ENCODE measurements around the gene CPM.

Gene CPM

DNA sequence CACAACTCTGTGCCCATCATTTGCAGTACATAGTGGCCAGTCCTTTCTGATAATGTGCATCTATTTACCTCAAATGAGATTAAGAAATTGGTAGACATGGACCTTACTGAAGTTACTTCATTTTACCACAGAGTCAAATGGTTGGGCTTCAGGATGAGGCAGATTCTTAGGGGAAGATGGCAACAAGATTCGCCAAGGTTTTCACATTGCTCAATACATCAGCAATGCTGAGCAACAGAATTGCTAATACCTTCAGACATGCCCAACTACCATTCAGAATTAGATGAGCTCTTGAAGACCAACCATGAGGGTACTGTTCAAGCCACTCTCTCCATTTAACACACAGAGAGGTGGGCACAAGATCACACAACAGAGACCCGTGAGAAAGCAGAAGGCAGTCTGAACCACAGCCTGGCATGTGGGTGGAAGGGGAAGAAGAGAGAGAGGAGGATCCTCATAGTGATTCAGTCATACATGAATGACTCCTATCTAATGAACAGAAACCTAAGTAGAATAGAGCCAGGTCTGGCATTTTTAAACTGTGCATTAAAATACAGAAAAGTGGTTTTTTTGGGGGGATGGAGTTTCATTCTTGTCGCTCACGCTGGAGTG is 28.5 kb downstream of the CPM start:
- no peak for DNase-seq (ENCODE audit: low spot score)

DNA sequence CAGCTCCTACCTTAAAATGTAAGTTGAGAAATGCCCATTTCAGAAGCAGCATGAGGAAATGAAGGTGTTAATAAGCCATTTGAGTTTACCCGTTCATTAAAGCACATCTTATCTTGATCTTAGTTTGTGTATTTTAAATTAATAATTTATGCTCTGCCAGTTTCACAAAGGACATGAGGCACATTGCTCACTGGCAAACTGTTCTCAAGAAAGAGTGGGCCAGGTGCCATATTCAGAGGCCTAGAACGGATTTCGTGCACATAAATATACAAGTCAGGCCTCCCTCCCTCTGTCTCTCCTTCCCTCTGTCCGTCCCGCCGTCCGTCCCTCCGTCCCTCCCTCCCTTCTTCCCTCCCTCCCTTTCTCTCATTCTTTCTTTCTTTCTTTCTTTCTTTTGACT is 29.5 kb downstream of the CPM start:
- no peak for DNase-seq (ENCODE audit: low spot score)

DNA sequence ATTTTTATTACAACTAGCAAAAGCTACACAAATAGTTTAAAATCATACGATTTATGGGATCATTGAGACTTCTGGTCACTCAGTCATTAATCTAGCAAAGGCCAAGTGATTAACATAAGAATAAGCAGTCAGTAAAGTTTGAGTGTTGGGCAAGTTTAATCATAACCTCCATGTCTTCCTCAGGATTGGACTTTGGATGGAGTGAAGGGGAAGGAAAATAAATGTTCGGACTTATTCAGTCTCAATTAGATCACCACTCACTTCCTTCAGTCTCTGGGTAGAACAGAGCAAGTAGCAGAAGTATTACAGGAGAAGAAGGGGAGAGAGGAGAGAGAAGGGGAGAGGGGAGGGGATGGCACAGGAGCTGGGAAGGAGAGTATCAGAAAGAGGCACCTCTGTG is 31.4 kb downstream of the CPM start:
- no peak for DNase-seq (ENCODE audit: low spot score)

DNA sequence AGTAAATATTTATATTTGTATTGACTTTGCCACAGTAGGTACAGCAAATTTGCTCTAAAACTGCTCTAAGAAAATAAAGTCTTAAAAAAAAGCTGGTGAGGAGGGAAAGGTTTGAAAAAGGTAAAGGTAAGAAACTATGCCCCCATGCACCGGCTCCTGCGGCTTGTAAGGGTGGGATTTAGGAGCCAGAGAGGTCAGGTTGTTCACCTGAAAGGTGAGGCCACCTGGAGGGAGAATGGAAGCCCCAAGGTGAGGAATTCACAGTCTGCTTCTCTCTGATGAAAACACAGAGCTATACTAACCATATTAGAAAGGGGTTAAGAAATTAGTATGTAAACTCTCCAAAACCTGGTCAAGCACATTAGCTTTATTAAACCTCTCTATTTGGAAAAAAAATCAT is 31.8 kb downstream of the CPM start:
- DNase-seq (ENCODE audit: low spot score) = no peak

DNA sequence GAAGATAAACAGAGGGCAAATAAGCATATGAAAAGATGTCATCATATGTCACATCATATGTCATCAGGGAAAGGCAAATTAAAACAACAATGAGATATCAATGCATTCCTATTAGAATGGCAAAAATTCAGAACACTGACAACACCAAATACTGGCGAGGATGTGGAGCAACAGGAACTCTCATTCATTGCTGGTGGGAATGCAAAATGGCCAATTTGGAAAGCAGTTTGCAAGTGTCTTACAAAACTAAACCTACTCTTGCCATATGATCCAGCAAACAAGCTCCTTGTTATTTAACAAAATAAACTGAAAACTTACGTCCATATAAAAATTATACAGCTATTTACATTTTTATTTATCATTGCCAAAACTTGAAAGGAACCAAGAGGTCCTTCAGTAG is 32.7 kb downstream of the CPM start:
- no peak for DNase-seq (ENCODE audit: low spot score)

DNA sequence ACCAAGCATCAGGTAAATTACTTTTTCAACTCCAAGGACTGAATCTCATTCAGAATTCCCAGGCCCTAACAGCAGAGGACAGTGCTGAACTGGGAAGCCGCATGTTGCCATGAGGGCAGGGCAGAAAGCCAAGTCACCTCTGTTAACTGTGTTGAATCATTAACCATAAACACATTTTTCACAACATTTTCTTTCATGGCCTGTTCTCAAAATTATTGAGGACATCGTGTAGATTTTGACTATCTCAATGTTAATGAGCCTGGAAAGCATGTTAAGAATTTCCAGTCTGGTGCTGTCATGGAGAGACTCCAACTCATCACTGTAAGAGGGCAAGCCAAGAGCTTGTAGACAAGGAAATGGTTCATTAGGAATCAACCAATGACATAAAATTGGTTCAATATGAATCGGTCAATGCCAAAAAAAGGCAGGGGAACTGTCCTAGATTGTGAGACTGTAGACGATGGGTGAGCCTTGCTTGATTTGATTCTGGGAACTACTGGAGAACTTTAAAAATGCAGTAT is 33.7 kb downstream of the CPM start:
- no peak for DNase-seq (ENCODE audit: low spot score)

DNA sequence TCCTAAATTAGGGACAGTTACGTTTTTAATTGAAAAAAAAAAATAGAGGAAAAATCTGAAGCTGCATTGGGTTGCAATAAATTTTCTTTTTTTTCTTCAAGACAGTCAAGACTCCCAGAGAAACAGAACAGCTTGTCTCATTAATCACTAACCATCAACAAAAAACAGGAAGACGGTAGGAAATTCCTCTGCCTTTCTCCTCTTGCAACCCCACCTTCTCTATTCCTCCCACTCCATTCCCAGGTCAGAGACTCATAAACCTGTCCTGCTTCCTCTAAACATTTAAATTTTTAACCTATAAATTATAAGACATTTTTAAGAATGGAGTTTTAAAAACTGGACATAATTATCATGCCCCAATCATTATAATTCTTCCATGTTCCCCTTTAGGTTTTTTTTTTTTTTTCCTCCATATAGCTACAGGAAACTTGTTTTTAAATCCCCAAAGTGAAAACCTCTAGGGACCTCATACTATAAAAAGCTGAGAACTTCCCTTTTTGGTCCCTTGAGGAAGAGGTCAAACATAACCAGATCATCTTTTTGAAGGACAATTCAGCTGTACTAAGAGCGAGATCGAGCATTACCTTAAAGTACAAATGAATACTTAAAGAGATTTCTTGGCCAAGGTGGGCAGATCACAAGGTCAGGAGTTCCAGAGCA is 36.0 kb downstream of the CPM start:
- DNase-seq (ENCODE audit: low spot score) = no peak

DNA sequence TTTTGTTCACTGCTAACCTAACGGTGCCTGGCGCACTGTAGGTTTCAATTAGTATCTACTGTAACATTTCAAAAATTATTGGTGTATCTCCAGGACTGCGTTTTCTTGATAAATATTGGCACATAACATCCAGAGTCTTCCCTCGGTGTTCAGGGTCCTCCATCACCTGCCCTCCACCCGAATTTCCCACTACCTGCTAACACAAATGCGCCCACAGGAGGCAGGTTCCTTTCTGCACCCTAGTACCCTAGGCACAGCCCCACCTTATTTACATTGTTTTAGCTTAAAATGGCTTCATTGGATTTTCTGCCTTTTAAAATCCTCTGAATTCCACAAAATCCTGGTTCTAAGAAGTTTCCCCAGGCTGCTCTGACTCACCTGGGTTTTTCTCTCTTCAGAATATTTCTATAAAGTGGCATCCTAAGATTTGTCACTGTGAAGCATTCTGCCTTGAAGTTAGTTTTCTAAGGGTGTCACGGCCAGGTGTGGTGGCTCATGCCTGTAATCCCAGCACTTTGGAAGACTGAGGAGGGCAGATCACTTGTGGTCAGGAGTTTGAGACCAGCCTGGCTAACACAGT is 38.6 kb downstream of the CPM start:
- DNase-seq (ENCODE audit: low spot score) = no peak

DNA sequence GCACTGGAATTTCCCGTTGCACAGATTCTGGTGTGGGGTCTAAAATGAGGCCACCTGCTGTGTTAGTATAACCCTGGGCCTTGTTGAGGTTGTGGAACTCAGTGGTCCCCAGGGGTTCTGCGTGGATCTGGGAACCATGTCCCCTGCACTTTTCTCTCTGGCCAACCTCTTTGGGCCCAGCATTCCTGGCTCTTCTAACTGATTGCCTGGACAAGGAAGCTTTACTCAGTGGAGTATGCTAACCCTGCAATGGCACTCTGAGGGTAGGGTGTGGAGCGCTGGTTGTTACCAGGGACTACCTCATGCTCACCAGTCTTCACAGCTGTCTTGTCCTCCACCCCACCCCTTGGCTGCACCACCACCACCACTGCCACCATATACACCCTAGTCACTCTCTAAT is 39.2 kb downstream of the CPM start:
- no peak for DNase-seq (ENCODE audit: low spot score)

DNA sequence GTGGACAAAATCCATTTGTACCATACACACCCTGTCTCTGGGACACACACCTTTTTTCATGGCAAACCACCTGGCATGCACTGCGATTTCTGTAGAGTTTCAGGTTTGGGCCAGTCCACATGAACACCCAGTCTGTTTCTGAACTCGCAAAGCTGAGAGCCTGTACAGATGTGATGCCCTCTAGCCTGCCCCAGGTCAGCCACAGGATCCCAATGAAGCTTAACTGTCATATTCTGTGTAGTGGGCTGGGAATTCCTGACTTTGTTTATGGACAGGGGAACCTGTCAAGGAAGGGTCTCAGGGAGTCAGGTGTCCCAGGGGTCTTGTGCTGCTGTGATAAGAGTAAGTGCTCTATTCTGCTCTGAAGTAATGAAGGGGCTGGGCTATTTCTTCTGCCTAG is 39.8 kb downstream of the CPM start:
- no peak for DNase-seq (ENCODE audit: low spot score)

DNA sequence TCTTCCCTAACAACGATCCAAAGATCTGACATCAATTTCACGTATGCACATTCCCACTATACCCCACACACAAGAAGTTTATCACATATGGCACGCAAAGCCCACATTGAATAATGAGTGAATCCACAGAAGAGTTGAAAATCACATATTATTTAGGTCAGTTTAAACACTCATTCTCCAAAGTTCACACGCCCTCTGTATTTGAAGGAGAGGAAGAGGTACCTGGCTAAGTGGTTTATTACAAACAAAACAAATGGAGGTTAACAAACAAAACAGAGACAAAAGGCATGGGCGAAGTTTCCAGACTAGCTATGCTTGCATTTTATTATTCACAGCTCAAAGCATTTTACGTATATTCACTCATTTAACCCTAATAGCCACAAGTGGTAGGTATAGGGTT is 41.8 kb downstream of the CPM start:
- DNase-seq (ENCODE audit: low spot score) = no peak

DNA sequence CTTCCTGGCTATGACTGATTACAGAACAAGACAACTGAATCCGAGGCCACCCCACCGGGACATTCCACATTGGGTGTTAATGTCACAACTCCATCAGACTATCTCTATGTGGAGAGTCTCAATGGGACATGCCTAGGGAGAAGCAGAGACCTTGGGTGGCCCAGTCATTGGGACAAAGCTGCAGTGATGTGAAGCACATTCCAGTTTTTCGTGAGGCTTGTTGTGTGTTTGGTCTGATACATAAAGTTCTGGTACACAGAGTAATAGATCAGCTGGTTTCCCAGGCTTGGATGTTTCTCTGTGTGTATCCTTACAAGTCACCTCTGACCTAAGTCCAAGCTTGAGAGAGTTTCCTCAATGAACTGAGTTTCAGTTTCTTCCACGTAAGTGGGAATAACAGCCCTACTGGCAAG is 42.3 kb downstream of the CPM start:
- DNase-seq (ENCODE audit: low spot score) = no peak

DNA sequence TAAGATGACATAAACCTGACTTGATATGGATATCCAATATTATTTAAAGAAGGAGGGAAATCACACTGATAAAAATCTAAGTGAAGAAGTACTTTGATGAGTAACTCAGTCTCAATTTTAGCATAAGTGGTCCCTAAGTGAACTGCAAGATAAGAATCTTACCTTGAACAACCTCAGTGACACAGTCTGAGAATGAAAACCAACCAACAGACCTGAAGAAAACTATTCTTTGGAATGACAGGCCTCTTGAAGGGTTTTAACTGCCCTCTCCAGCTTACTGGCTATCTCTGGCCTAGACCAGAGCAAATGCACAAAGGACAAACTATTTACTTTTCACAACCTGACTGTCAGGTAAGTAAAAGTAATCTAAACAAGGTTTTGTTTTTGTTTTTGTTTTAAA is 44.7 kb downstream of the CPM start:
- DNase-seq (ENCODE audit: low spot score) = no peak

DNA sequence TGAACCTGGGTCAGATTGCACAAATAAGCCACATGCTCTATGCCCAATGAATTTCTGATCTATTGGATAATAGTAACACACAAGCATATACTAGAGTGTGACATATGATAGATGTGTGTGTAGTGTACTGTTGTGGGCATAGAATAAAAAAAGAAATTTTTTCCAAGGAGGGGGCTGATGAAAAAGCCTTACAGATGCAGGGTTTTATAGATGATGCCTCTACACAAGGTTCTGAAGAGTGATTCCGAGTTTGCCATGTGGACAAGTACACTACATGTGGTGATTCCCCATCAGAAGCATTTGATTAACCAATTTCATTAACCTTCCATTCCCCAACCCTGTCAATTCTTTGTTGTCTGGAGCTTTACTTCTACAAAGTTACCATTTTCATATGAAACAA is 45.3 kb downstream of the CPM start:
- no peak for DNase-seq (ENCODE audit: low spot score)

DNA sequence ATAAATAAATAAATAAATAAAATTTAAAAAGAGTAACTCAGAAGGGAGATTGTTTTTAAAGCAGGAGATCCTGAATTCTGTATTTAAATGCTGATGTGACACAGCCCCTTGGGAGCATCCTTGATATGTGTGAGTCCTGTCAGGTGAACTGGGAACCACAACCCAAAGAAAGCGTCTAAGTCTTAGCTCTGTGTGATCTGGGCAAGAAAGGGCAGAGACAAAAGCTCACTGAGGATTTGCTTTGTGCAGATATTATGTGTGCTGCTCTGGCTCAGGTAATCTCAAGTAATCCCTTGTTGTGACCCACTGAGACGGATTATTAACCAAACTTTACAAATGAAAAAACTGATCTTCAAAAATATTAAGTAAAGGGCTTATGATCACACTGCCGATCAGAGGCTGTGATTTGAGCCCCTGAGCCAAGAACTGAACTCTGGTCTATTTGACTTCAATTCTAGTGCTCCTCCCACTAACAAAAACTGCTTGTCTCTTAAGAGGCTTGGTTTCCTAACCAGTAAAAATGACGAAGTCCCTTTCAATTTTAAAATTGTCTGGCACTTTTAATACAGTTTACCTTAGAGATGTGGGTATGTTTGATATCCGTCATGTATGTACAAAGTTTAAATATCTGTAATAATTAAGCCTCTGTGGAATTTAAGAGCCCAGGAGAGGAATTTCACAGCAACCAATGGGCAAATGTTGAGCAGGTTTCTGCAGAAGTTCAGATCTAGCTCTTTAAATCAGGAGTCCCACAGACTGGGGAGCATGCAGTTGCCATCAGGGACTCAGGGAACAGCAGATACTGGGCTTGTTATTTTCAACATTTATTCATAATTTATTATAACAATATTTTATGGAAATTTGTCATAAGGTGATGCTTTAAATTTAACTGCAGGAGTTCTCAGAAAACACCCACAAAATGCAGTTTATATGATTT is 46.1 kb downstream of the CPM start:
- no peak for DNase-seq (ENCODE audit: low spot score)

DNA sequence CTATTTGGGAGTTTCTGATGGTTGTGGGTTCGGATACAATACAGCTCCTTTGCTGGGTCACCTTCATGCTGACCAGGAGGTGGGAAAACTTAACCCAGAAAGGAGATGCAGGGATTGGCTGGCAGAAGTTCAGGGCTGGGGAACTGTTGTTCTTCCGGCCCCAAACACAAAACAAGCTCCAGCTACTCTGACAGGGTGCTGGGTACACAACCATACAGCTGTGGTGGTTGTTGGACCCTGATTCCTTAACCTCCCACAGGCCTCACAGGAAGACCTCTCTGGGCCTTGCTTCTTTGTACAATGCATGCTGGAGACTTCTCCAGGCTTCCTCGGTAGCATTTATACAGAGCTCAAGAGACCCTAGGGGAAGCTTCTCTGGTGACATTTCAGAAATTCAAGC is 47.6 kb downstream of the CPM start:
- DNase-seq (ENCODE audit: low spot score) = no peak

DNA sequence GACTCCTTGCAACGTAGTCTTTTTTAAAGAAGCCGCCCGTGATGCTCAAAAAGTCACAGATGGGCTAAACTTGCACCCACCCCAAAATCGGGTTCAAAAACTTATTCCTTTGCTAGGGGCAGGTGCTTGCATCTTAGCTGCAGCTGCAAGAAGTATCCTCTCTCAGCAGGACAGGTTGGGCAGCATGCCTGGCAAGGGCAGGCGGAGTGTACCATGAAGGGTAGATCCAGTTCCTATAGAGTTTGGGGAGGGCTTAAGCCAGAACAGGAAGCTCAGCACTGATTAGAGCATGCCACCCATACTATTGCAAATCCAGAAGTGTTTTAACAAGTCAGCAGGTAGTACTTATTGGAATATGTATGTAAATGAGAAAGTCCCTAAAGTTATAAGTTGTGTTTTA is 48.7 kb downstream of the CPM start:
- DNase-seq (ENCODE audit: low spot score) = no peak

DNA sequence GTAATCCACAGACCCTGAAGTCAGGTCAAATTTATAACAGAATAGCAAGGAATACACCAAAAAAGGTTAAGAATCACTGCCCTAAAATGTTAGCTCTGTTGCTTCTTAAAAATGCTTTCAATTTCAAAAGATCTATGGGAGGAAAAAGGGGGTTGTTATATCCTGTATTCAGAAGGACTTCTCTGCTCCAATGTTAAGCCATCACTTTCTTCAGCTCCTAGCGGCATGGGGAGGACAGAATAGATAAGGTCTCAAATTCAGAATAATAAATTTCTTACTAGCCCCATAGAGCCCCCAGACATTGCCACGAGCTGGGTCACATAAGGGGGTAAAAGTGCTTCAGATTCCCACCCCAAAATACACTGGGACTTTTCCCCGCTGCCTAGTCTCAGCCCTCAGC is 49.8 kb downstream of the CPM start:
- DNase-seq (ENCODE audit: low spot score) = no peak

DNA sequence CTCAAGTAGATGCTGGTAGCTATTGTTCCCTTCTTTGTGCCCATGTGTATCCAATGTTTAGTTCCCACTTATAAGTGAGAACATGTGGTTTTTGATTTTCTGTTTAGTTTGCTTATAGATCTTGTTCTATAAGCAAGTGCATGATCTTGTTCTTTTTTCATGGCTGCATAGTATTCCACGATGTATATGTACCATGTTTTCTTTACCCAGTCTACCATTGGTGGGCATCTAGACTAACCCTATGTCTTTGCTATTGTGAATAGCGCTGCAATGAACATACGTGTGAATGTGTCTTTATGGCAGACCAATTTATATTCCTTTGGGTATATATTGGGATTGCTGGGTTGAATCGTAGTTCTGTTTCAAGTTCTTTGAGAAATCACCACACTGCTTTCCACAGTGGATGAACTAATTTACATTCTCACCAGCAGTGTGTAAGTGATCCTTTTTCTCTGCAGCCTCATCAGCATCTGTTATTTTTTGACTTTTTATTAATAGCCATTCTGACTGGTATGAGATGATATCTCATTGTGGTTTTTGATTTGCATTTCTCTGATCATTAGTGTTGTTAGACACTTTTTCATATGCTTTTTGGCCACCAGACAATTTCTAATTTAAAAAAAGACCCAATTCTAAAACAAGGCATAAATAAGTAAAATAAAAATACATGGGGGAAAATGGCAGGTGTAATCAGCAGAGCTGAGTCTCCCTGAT is 50.6 kb downstream of the CPM start:
- no peak for DNase-seq (ENCODE audit: low spot score)

DNA sequence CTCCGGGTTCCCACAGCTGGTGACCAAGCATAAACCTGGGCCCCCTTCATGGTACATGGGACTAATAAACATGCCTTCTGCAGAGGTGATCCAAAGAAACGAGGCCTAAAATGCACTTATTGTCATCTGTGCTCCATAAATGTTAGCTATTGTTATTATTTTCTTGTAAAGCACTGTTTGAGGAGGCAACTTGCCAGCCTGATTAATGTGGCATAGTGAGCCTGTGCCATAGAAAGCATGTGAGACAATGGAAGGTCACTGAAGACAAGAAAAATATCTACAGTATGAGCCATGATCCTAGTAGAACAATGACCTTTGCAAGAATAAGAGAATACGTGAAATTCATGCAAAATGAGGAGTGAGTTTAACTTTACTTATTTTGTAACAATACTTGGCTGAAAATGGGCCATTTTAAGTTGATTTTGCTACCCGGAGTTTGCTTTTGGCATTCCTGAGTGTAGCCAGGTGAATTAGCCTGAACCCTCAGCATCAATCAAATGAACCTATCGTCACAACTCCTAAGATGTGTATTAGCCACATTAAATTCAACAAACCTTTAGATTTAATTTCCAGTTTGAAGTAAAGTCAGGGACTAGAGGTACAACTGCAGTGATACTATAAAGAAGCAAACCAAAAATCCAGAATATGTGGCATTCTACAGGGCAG is 52.2 kb downstream of the CPM start:
- DNase-seq (ENCODE audit: low spot score) = no peak

DNA sequence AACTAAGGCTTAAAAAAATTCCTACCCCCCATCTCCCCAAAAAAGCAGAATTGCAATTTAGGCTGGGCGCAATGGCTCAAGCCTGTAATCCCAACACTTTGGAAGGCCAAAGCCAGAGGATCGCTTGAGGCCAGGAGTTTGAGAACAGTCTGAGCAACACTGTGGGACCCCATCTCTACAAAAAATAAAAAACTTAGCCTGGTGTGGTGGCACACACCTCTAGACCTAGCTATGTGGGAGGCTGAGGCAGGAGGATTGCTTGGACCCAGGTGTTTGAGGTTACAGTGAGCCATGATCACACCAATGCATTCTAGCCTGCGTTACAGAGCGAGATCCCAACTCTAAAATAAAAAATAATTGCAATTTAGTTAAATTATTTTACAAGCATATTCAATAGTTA is 54.1 kb downstream of the CPM start:
- no peak for DNase-seq (ENCODE audit: low spot score)

All from CD4-positive, alpha-beta T cell treated with Interleukin-2 at 100 ng/mL for 4 hours (primary cell).